GM19324 (cell line): ENCODE results near the gene UNC93B1.

Experiments
- ATAC-seq: cut with Tn5 transposase; IDR thresholded peaks from one replicate; pipeline ENCODE4 v1.9.1; 2021; ENCODE audit warnings: mild to moderate bottlenecking, moderate library complexity; ENCODE audit not compliant: unreplicated experiment, low FRiP score

UNC93B1 gene, protein sequence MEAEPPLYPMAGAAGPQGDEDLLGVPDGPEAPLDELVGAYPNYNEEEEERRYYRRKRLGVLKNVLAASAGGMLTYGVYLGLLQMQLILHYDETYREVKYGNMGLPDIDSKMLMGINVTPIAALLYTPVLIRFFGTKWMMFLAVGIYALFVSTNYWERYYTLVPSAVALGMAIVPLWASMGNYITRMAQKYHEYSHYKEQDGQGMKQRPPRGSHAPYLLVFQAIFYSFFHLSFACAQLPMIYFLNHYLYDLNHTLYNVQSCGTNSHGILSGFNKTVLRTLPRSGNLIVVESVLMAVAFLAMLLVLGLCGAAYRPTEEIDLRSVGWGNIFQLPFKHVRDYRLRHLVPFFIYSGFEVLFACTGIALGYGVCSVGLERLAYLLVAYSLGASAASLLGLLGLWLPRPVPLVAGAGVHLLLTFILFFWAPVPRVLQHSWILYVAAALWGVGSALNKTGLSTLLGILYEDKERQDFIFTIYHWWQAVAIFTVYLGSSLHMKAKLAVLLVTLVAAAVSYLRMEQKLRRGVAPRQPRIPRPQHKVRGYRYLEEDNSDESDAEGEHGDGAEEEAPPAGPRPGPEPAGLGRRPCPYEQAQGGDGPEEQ

GRCh38 chr11:68003846-68004550, at the start of gene UNC93B1:
Gene UNC93B1 (minus strand): TSS chr11:68004097. CDS start chr11:68004043, 54 bp downstream.
- peak; percentile 65 for ATAC-seq

DNA sequence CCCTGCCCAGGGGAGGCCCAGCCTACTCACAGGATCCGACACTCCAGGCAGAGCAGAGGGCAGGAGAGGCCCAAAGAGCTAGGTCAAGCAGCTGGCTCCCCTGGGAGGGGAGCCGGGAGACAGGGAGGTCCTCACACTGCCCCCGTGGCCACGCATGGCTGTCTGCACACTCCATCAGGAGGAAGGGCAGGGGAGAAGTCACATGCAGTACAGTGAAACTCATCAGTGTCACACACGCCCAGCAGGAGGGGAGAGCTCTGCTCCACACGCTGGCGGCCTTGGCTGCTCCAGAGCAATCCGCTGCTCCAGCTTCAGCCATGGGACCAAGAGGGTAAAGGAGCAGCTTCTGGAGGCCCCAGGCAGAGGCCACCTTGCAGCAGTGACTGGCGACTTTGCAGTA, 49.2 kb upstream of the UNC93B1 start:
- ATAC-seq, result no peak

GRCh38 chr11:68052137-68052873, 48.4 kb upstream of the UNC93B1 start:
- ATAC-seq, result no peak

- no peak for ATAC-seq
Observed at GRCh38 chr11:68051191-68052136, 47.6 kb upstream of the UNC93B1 start.

GRCh38 chr11:68050371-68050841, 46.5 kb upstream of the UNC93B1 start:
- no peak for ATAC-seq

- no peak for ATAC-seq
Observed at GRCh38 chr11:68049509-68050370, 45.8 kb upstream of the UNC93B1 start.

DNA sequence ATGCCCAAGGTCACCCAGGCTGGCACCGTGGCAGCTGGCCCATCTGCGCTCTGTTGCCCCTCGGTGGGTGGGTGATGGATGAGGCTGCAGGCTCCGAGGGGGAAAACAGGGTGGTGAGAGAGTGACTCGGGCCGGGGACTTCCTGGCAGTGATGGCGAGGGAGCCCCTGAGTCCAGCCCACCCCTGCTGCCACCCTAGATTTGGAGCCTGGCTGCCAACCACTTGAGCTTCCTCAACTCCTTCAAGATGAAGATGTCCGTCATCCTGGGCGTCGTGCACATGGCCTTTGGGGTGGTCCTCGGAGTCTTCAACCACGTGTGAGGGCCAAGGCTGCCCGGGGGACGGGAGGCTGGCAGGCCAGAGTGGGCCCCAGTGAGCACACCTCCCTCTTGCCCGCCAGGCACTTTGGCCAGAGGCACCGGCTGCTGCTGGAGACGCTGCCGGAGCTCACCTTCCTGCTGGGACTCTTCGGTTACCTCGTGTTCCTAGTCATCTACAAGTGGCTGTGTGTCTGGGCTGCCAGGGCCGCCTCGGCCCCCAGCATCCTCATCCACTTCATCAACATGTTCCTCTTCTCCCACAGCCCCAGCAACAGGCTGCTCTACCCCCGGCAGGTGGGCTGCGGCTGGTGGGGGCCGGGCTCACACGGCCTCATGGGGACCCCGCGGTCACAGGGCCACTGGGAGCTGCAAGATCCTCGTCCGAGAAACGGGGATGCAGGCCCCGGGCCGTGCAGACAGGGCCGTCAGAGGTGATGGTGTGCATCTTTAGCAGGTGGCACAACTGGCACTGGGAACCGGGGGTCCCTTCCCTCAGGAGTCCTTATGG, 45.0 kb upstream of the UNC93B1 start:
- ATAC-seq, result no peak

DNA sequence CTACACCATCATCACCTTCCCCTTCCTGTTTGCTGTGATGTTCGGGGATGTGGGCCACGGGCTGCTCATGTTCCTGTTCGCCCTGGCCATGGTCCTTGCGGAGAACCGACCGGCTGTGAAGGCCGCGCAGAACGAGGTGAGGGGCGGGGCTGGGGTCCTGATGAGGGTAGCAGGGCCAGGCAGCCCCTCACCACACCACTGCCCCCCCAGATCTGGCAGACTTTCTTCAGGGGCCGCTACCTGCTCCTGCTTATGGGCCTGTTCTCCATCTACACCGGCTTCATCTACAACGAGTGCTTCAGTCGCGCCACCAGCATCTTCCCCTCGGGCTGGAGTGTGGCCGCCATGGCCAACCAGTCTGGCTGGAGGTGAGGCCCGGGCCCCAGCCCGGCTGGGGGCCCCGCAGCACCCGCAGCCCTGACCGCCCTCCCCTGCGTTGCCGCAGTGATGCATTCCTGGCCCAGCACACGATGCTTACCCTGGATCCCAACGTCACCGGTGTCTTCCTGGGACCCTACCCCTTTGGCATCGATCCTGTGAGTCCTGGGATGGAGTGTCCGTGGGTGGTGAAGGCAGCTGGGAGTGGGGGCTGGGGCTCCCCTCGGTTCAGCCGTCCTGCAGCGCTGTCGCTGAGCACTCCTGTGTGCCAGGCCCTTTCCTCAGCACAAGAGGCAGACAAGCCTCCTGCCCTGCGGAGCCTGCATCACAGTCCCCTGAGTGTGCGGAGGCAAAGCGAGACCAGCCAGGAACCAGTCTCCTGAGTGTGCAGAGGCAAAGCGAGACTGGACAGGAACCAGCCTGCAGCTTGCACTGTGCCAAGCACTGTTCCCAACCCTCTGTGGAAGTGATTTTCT, 43.8 kb upstream of the UNC93B1 start:
- ATAC-seq, result no peak

GRCh38 chr11:68044898-68045351, 41.0 kb upstream of the UNC93B1 start:
- no peak for ATAC-seq

DNA sequence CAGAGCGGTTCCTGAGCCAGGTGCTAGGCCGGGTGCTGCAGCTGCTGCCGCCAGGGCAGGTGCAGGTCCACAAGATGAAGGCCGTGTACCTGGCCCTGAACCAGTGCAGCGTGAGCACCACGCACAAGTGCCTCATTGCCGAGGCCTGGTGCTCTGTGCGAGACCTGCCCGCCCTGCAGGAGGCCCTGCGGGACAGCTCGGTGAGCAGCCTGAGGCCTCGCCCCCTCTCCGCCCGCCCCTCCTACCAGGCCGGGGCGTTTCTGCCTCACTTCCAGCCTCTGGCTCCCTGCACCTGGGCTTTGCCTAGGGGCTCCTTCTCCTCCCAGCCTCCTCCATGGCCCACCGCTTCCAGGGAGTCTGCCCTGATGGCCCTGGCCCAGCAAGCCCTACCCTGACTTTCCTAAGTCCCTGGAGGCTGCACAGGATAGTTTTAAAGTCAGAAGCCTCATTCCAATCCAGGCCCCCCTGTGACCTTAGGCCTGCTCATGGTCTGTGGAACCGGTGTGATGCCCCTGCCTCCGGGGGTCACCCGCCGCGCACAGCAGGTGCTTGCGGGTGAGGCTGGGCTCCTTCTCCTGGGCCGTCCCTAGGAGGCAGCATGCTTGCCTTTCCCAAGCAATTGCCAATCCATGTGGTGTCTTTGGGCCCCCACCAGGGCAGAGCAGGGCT, 40.4 kb upstream of the UNC93B1 start:
- ATAC-seq, result no peak

GRCh38 chr11:68043349-68044144, 39.6 kb upstream of the UNC93B1 start:
- ATAC-seq, result no peak

GRCh38 chr11:68043029-68043348, 39.1 kb upstream of the UNC93B1 start:
- no peak for ATAC-seq

DNA sequence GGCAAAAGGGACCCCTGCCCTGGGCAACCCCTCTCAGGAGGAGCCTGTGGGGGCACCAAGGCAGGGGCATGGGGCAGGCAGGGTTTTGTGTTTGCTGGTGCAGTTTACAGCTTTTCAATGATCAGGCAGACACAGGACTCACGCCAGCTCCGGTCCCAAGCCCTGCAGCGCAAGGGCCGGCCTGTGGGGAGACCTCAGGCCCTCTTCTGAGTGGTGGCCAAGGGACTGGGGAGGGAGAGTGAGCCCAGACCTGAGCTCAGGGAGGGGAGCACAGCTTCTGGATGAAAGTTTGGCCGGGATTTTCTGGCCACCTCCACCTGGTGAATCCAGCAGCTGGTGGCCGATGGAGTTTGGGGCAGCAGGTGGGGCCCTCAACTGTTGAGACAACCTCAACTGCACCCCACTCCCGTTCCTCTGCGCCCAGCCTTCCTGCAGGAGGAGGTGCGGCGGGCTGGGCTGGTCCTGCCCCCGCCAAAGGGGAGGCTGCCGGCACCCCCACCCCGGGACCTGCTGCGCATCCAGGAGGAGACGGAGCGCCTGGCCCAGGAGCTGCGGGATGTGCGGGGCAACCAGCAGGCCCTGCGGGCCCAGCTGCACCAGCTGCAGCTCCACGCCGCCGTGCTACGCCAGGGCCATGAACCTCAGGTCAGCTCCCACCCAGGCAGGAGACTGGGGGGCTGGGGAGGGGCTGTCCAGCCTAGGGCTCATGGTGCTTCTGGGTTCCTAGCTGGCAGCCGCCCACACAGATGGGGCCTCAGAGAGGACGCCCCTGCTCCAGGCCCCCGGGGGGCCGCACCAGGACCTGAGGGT, 38.5 kb upstream of the UNC93B1 start:
- ATAC-seq, result no peak

GRCh38 chr11:68041617-68042218, 37.8 kb upstream of the UNC93B1 start:
- no peak for ATAC-seq
